SH-SY5Y (cell line): ENCODE measurements around the gene MYH10.

Source experiments
- GATA2 ChIP-seq: IDR thresholded peaks from 2 replicates; pipeline ENCODE4 v1.6.1; 2011; ENCODE audit warnings: mild to moderate bottlenecking, low read depth, low read length
- GATA3 ChIP-seq: IDR thresholded peaks from 2 replicates; pipeline ENCODE4 v1.6.1; 2011; ENCODE audit warnings: low read depth, mild to moderate bottlenecking, low read length, moderate library complexity

MYH10 gene

GRCh38 chr17:8659758-8660410 is 29.4 kb upstream of the MYH10 start:
- TF ChIP-seq GATA3 = no peak
- no peak for TF ChIP-seq GATA2

GRCh38 chr17:8658810-8659209 is 28.3 kb upstream of the MYH10 start:
- no peak for TF ChIP-seq GATA3
- no peak for TF ChIP-seq GATA2

GRCh38 chr17:8656693-8657092 is 26.2 kb upstream of the MYH10 start:
- TF ChIP-seq GATA2 = no peak
- TF ChIP-seq GATA3 = no peak

- TF ChIP-seq GATA3 (no peak), GATA2 (no peak)
These were observed 24.3 kb upstream of the MYH10 start for GRCh38 chr17:8654822-8655221.

GRCh38 chr17:8651013-8651412 is 20.5 kb upstream of the MYH10 start:
- TF ChIP-seq GATA3 (no peak), GATA2 (no peak)

- TF ChIP-seq GATA2 = no peak
- no peak for TF ChIP-seq GATA3
These were observed 19.6 kb upstream of the MYH10 start for GRCh38 chr17:8650119-8650499.

- TF ChIP-seq GATA3 (no peak), GATA2 (no peak)
These were observed 18.9 kb upstream of the MYH10 start for GRCh38 chr17:8649157-8650118.

GRCh38 chr17:8647956-8648355 is 17.4 kb upstream of the MYH10 start:
- TF ChIP-seq GATA3 = no peak
- no peak for TF ChIP-seq GATA2

- no peak for TF ChIP-seq GATA2
- TF ChIP-seq GATA3 = no peak
These were observed 16.7 kb upstream of the MYH10 start for GRCh38 chr17:8647202-8647601.

- no peak for TF ChIP-seq GATA2
These were observed 14.0 kb upstream of the MYH10 start for GRCh38 chr17:8644507-8644902.

GRCh38 chr17:8643855-8644506 is 13.5 kb upstream of the MYH10 start:
- TF ChIP-seq GATA3 (no peak), GATA2 (no peak)

- no peak for TF ChIP-seq GATA2
- no peak for TF ChIP-seq GATA3
These were observed 9.2 kb upstream of the MYH10 start for GRCh38 chr17:8639709-8640108.

- TF ChIP-seq GATA3 (no peak), GATA2 (no peak)
These were observed 1.5 kb upstream of the MYH10 start for GRCh38 chr17:8632061-8632460.

GRCh38 chr17:8631554-8631877 is 991 bp upstream of the MYH10 start:
- TF ChIP-seq GATA3 (no peak), GATA2 (no peak)
